Body of pancreas (tissue), 4 donors: ENCODE results near the gene DRP2. TPM values are rescaled to one million over a fixed set of nuclear protein-coding genes. Genes with fewer than 3 reads are reported as not detected.
"Not testable (repeated sequence)": the region's sequence is repeated elsewhere in the genome, so short reads cannot be mapped to it uniquely, and the experiment has no call there.

Source experiments
- ATAC-seq: fragments of 150-250 bp; one replicate; pipeline ENCODE4 v1.9.1; 2016
- DNase-seq, 4 donors: peaks; one replicate each; pipeline ENCODE4 v3.0.0-alpha.2; 2019
- H3K27ac ChIP-seq, 4 donors: fragments of 200-600 bp; sonication (generic); 1 replicate in 3 of 4; 2 replicates in 1 of 4; pipeline versions ENCODE4 v1.5.1 to v1.6.1; 2016 to 2019; ENCODE audit warnings: mild to moderate bottlenecking in 1 of 4, mixed read lengths in 1 of 4, moderate library complexity in 1 of 4
- H3K27me3 ChIP-seq, 2 donors: fragments of 200-600 bp; sonication (generic); one replicate each; pipeline ENCODE4 v1.6.0; 2016; ENCODE audit warnings: mild to moderate bottlenecking in 1 of 2
- H3K36me3 ChIP-seq, 2 donors: fragments of 200-600 bp; sonication (generic); replicated peaks in 1 of 2; 2 replicates each; pipeline ENCODE4 v1.5.1; 2016; ENCODE audit warnings: low read depth in 2 of 2; ENCODE audit not compliant: insufficient read depth in 1 of 2
- H3K4me1 ChIP-seq: fragments of 200-600 bp; sonication (generic); one replicate; pipeline ENCODE4 v1.6.0; 2016
- H3K4me3 ChIP-seq, 2 donors: fragments of 200-600 bp; sonication (generic); 1 replicate in 1 of 2; 2 replicates in 1 of 2; pipeline ENCODE4 v1.5.1; 2016 to 2019
- H3K9me3 ChIP-seq, 3 donors: fragments of 200-600 bp; sonication (generic); 1 replicate in 2 of 3; 2 replicates in 1 of 3; pipeline ENCODE4 v1.5.1; 2016
- CTCF ChIP-seq, 7 experiments: fragments of 450-650 bp in 4 of 7; fragments of 200-600 bp in 3 of 7; sonication (generic) in 3 of 7; IDR thresholded peaks; one replicate each; pipeline ENCODE4 v1.5.1; 2016 to 2019; ENCODE audit warnings: antibody characterized with exemption in 7 of 7
- POLR2A ChIP-seq, 3 donors: fragments of 450-650 bp; IDR thresholded peaks; one replicate each; pipeline ENCODE4 v1.6.1; 2016; ENCODE audit warnings: antibody characterized with exemption in 3 of 3, mild to moderate bottlenecking in 2 of 3
- WGBS, 2 donors: methylation state at CpG; one replicate each; pipeline ENCODE4 v1.1.5; 2017; 5-methylcytosine and 5-hydroxymethylcytosine counted together
- intact Hi-C: fragments of 100-400 bp; cut with DNase I; formaldehyde crosslinking; loops from one replicate; pipeline ENCODE4 v1.15.1; 2023
- total RNA-seq, 2 donors: library from RNA; depleted of rRNA; stranded (reverse); fragments of >200 nt; gene quantifications; one replicate each; pipeline ENCODE4 v1.1.0, GENCODE V29; 2016

The DRP2 gene
- total RNA-seq, 2 donors from 2014 or later, result not detected

- Histone ChIP-seq H3K27me3 (no peaks in the 10 kb centered on the region), H3K36me3 (no peaks in the 10 kb centered on the region), H3K4me3 (no peak overlapping the region), H3K4me1 (no peaks in the 10 kb centered on the region), H3K9me3 (no peaks in the 10 kb centered on the region), H3K27ac (no peak overlapping the region)
- TF ChIP-seq POLR2A (IDR thresholded peaks at IDR 0.05), result no peak
- no peak for TF ChIP-seq CTCF (IDR thresholded peaks at IDR 0.05)
- intact Hi-C loops, result no loop called here
- 78 to 93% methylated on average over 5 to 6 of the region's 6 CpGs for whole genome bisulfite sequencing, 2 donors
- ATAC-seq (no peak), DNase-seq (no peak)
These were observed 54.6 kb downstream of the DRP2 start for GRCh38 chrX:101274198-101274597.

- intact Hi-C loops, result no loop called here
- H3K36me3 ChIP-seq, result no peaks in the 10 kb centered on the region
- no peaks in the 10 kb centered on the region for H3K4me1 ChIP-seq
- WGBS, 2 donors, result 69 to 75% methylated on average over 2 of the region's 2 CpGs
- ATAC-seq (no peak), DNase-seq (no peak)
- H3K27me3 ChIP-seq, result no peaks in the 10 kb centered on the region
- H3K27ac ChIP-seq, result no peak overlapping the region
- TF ChIP-seq POLR2A (IDR thresholded peaks at IDR 0.05), result no peak
- TF ChIP-seq CTCF (IDR thresholded peaks at IDR 0.05), result no peak
- no peak overlapping the region for H3K4me3 ChIP-seq
- no peaks in the 10 kb centered on the region for H3K9me3 ChIP-seq
These were observed 56.7 kb downstream of the DRP2 start for GRCh38 chrX:101276238-101276637.

GRCh38 chrX:101287402-101287801 is 67.8 kb downstream of the DRP2 start:
- H3K36me3 ChIP-seq, result no peaks in the 10 kb centered on the region
- ATAC-seq (no peak), DNase-seq (peak in 1 of 4 donors; percentile 1)
- intact Hi-C loops, result no loop called here
- H3K9me3 ChIP-seq, result no peaks in the 10 kb centered on the region
- peak; percentile 27 to 53 (median 39) for TF ChIP-seq CTCF (IDR thresholded peaks at IDR 0.05)
- no peak for TF ChIP-seq POLR2A (IDR thresholded peaks at IDR 0.05)
- H3K4me3 ChIP-seq, result no peak overlapping the region
- H3K4me1 ChIP-seq, result no peaks in the 10 kb centered on the region
- WGBS, 2 donors, result 0 to 3% methylated on average over 2 of the region's 2 CpGs
- no peak overlapping the region for H3K27ac ChIP-seq
- no peaks in the 10 kb centered on the region for H3K27me3 ChIP-seq

- intact Hi-C loops, result no loop called here
- DNase-seq (peak in 1 of 4 donors; percentile 6), ATAC-seq (no peak)
- H3K4me1 ChIP-seq, result no peaks in the 10 kb centered on the region
- H3K27me3 ChIP-seq, result no peaks in the 10 kb centered on the region
- 18% methylated on average over 55 of the region's 75 CpGs; no CpG with 5 or more reads in 1 of the 2 donors for WGBS, 2 donors
- H3K36me3 ChIP-seq, result no peaks in the 10 kb centered on the region
- H3K9me3 ChIP-seq, result no peaks in the 10 kb centered on the region
- H3K27ac ChIP-seq, result no peak within 1 kb of the TSS
- TF ChIP-seq CTCF (IDR thresholded peaks at IDR 0.05), result no peak
- TF ChIP-seq POLR2A (IDR thresholded peaks at IDR 0.05), result no peak
- H3K4me3 ChIP-seq, result no peak within 1 kb of the TSS
These were observed 71.5 kb downstream of the DRP2 start, which contains the start of gene TAF7L for GRCh38 chrX:101290957-101291603. TAF7L (minus strand) TSS chrX:101291334; CDS start chrX:101287543, 3,791 bp downstream.

GRCh38 chrX:101295603-101296002 is 76.0 kb downstream of the DRP2 start:
- H3K36me3 ChIP-seq, H3K27me3 ChIP-seq, H3K4me3 ChIP-seq, H3K9me3 ChIP-seq, H3K27ac ChIP-seq, ATAC-seq, H3K4me1 ChIP-seq, intact Hi-C loops, DNase-seq: not testable (repeated sequence)
- whole genome bisulfite sequencing, 2 donors, result 88 to 96% methylated on average over 3 of the region's 3 CpGs
